Measurements from ENCODE around the gene CUL9.
A peak's percentile ranks its signal among the peaks of the same experiment; 100 is the strongest.

The CUL9 gene

DNA sequence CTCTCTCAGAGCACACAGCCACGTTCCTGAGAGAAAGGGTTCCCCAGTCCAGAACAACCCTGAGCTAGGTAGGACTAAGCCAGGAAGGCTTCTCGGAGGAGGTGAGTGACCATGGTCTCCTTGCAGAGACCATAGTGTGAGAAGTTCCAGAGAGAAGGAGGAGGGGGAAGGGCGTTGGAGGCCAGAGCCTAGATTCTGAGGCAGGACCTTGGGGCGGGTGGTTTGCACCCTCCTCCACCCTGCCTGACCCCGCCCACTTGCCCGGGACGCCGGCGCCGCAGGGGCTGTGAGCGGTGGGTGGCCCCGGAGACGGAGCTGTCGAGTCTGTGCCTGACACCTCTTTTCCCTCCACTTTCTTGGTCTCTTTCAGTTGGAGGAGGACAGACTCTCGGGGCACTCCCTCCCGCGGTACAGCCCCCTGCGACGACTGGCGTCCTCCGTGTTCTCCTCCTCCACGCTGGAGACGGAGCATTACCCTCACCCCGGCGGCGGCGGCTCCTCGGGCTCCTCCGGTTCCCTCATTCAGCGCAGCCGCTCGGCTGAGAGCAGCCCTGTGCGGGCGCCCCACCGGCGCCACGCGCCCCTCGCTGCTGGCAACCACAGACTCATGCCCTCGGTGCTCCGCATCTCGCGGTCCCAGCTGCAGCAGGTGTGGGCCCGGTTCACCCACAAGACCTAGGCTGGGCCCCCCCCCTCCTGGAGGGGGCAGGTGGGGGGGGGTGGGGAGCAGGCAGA is 87.4 kb downstream of the CUL9 start:
- H3K9ac ChIP-seq (ENCODE audit: low read length): no peak overlapping the region
- H3K27me3 ChIP-seq (ENCODE audit: insufficient read depth, low read length): 0 out of 2 replicates have a peak, but pooled peaks cover 6% of the 10 kb centered on the region
- TF ChIP-seq CTCF (IDR thresholded peaks at IDR 0.05; ENCODE audit: low read length): no peak
- peak overlapping the region; percentile 38 for H3K4me3 ChIP-seq (ENCODE audit: low read depth, low read length, poor library complexity, severe bottlenecking)
- H3K4me2 ChIP-seq (ENCODE audit: low read length): peak overlapping the region; percentile 70
- H3K27ac ChIP-seq (ENCODE audit: low read depth, low read length, poor library complexity, severe bottlenecking): no peak overlapping the region
- H3K79me2 ChIP-seq (ENCODE audit: insufficient read depth, low read length): no peaks in the 10 kb centered on the region
- no peaks in the 10 kb centered on the region for H3K36me3 ChIP-seq (ENCODE audit: insufficient read depth, low read length)
- no peaks in the 10 kb centered on the region for H3F3A ChIP-seq (ENCODE audit: insufficient read depth, low read length)
- H3K9me3 ChIP-seq (ENCODE audit: low read length): no peaks in the 10 kb centered on the region
- no peak overlapping the region for H2AFZ ChIP-seq (ENCODE audit: low read length)
- no peaks in the 10 kb centered on the region for H3K9me2 ChIP-seq (ENCODE audit: low read depth, low read length)
- no peaks in the 10 kb centered on the region for H4K20me1 ChIP-seq (ENCODE audit: insufficient read depth, low read length)
- H3K4me1 ChIP-seq (ENCODE audit: insufficient read depth, low read length, severe bottlenecking): peaks cover 26% of the 10 kb centered on the region

- H3K27ac ChIP-seq (ENCODE audit: low read depth, low read length, poor library complexity, severe bottlenecking): no peak overlapping the region
- H2AFZ ChIP-seq (ENCODE audit: low read length): no peak overlapping the region
- H3K79me2 ChIP-seq (ENCODE audit: insufficient read depth, low read length): no peaks in the 10 kb centered on the region
- peaks cover 26% of the 10 kb centered on the region for H3K4me1 ChIP-seq (ENCODE audit: insufficient read depth, low read length, severe bottlenecking)
- TF ChIP-seq CTCF (IDR thresholded peaks at IDR 0.05; ENCODE audit: low read length): no peak
- TF ChIP-seq EZH2 (IDR thresholded peaks at IDR 0.05; ENCODE audit: borderline replicate concordance, low read length): no peak
- H3K9ac ChIP-seq (ENCODE audit: low read length): no peak overlapping the region
- H3K36me3 ChIP-seq (ENCODE audit: insufficient read depth, low read length): no peaks in the 10 kb centered on the region
- peak overlapping the region; percentile 2; the same call in 1 of the 2 replicates for H3K4me2 ChIP-seq (ENCODE audit: low read length)
- 0 out of 2 replicates have a peak, but pooled peaks cover 6% of the 10 kb centered on the region for H3K27me3 ChIP-seq (ENCODE audit: insufficient read depth, low read length)
- H3K4me3 ChIP-seq (ENCODE audit: low read depth, low read length, poor library complexity, severe bottlenecking): no peak overlapping the region
- no peaks in the 10 kb centered on the region for H3F3A ChIP-seq (ENCODE audit: insufficient read depth, low read length)
- no peaks in the 10 kb centered on the region for H3K9me3 ChIP-seq (ENCODE audit: low read length)
- H4K20me1 ChIP-seq (ENCODE audit: insufficient read depth, low read length): no peaks in the 10 kb centered on the region
- H3K9me2 ChIP-seq (ENCODE audit: low read depth, low read length): no peaks in the 10 kb centered on the region
These were observed 89.3 kb downstream of the CUL9 start for GRCh38 chr6:43271103-43271815.

DNA sequence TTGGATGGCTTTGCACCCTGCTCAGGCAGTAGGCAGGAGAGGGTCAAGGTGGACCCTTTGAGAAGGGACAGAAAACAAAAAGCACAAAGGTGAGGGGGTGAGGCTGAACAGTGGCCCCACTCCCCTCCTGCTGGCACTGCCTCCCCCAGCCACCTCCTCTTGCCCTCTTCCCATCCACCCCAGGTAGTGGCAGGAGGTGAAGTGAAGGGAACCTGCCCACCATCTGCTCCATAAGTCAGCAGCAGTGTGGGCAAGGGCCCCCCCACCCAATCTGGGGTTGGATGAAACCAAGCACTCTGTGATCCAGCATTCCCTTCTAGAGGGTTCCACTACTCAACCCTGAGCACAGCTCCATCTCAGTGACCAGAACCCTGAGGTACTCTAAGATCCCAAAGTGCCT is 89.9 kb downstream of the CUL9 start:
- Histone ChIP-seq H3F3A (ENCODE audit: insufficient read depth, low read length) (no peaks in the 10 kb centered on the region), H3K27ac (ENCODE audit: low read depth, low read length, poor library complexity, severe bottlenecking) (no peak overlapping the region), H3K9me3 (ENCODE audit: low read length) (no peaks in the 10 kb centered on the region), H3K79me2 (ENCODE audit: insufficient read depth, low read length) (no peaks in the 10 kb centered on the region), H3K4me1 (ENCODE audit: insufficient read depth, low read length, severe bottlenecking) (peaks cover 26% of the 10 kb centered on the region), H3K9me2 (ENCODE audit: low read depth, low read length) (no peaks in the 10 kb centered on the region), H3K36me3 (ENCODE audit: insufficient read depth, low read length) (no peaks in the 10 kb centered on the region), H3K27me3 (ENCODE audit: insufficient read depth, low read length) (0 out of 2 replicates have a peak, but pooled peaks cover 8% of the 10 kb centered on the region), H3K9ac (ENCODE audit: low read length) (no peak overlapping the region), H2AFZ (ENCODE audit: low read length) (no peak overlapping the region), H3K4me3 (ENCODE audit: low read depth, low read length, poor library complexity, severe bottlenecking) (no peak overlapping the region), H4K20me1 (ENCODE audit: insufficient read depth, low read length) (no peaks in the 10 kb centered on the region), H3K4me2 (ENCODE audit: low read length) (no peak overlapping the region)
- TF ChIP-seq EZH2 (IDR thresholded peaks at IDR 0.05; ENCODE audit: borderline replicate concordance, low read length) (no peak), CTCF (IDR thresholded peaks at IDR 0.05; ENCODE audit: low read length) (no peak)
